GM12878 (cell line): Measurements from ENCODE around the gene FAM193B.

Source experiments
- CTCF ChIP-seq, 3 experiments: IDR thresholded peaks in 2 of 3; conservative IDR thresholded peaks in 1 of 3; 2 replicates each; pipeline ENCODE4 v1.5.1; 2011; ENCODE audit warnings: low read depth in 3 of 3, low read length in 3 of 3, mild to moderate bottlenecking in 3 of 3, control low read depth in 2 of 3, moderate library complexity in 2 of 3, inconsistent platforms in 1 of 3, mixed read lengths in 1 of 3; ENCODE audit not compliant: control insufficient read depth in 2 of 3, insufficient read depth in 1 of 3; ENCODE audit errors: extremely low read depth in 1 of 3
- EGR1 ChIP-seq, 2 experiments: IDR thresholded peaks; 1 replicate in 1 of 2; 2 replicates in 1 of 2; pipeline ENCODE4 v1.6.1; 2011 to 2012; ENCODE audit warnings: low read depth in 2 of 2, low read length in 2 of 2, borderline replicate concordance in 1 of 2, mild to moderate bottlenecking in 1 of 2, moderate library complexity in 1 of 2
- EP300 ChIP-seq, 2 experiments: fragments of 150-350 bp in 1 of 2; IDR thresholded peaks; 2 replicates each; pipeline ENCODE4 v1.6.1; 2011 to 2012; ENCODE audit warnings: low read depth in 2 of 2, low read length in 2 of 2, borderline replicate concordance in 1 of 2, improper control_type of control experiment in 1 of 2, inconsistent platforms in 1 of 2; ENCODE audit not compliant: control insufficient read depth in 1 of 2
- EZH2 ChIP-seq: IDR thresholded peaks from 2 replicates; pipeline ENCODE4 v1.6.1; 2012; ENCODE audit warnings: low read depth, mild to moderate bottlenecking, control low read depth, inconsistent platforms, low read length, borderline replicate concordance; ENCODE audit not compliant: control insufficient read depth
- POLR2AphosphoS2 ChIP-seq: IDR thresholded peaks from 2 replicates; pipeline ENCODE4 v1.6.1; 2011; ENCODE audit warnings: low read depth, mild to moderate bottlenecking, low read length, improper control_type of control experiment, moderate library complexity
- POLR2AphosphoS5 ChIP-seq: IDR thresholded peaks from 2 replicates; pipeline ENCODE4 v1.6.1; 2011; ENCODE audit warnings: mild to moderate bottlenecking, low read length, inconsistent platforms
- RFX5 ChIP-seq: IDR thresholded peaks from 2 replicates; pipeline ENCODE4 v1.6.1; 2011; ENCODE audit warnings: low read depth, low read length, improper control_type of control experiment
- ZNF384 ChIP-seq: IDR thresholded peaks from 2 replicates; pipeline ENCODE4 v1.6.1; 2012; ENCODE audit warnings: low read depth, mild to moderate bottlenecking, low read length, improper control_type of control experiment, borderline replicate concordance

- TF ChIP-seq CTCF (IDR thresholded peaks at IDR 0.05 in 2 of 3, conservative IDR thresholded peaks at IDR 0.05 in 1 of 3; ENCODE audit: control insufficient read depth in 2 of 3, extremely low read depth in 1 of 3, insufficient read depth in 1 of 3, low read depth in 3 of 3, low read length in 3 of 3) (no peak), POLR2AphosphoS2 (no peak), EP300 (IDR thresholded peaks at IDR 0.05; ENCODE audit: borderline replicate concordance in 1 of 2, control insufficient read depth in 1 of 2, low read depth in 2 of 2, low read length in 2 of 2) (no peak), ZNF384 (no peak), RFX5 (no peak), EGR1 (IDR thresholded peaks at IDR 0.05; ENCODE audit: borderline replicate concordance in 1 of 2, low read depth in 2 of 2, low read length in 2 of 2) (no peak), EZH2 (no peak), POLR2AphosphoS5 (no peak)
Measured at GRCh38 chr5:177538876-177539275, 15.5 kb downstream of the FAM193B start.
